Mesendoderm (in vitro differentiated cells): ENCODE results near the gene ATP23.

Source experiments
- DNase-seq: peaks from one replicate; pipeline ENCODE4 v3.0.0; 2013
- H2AK5ac ChIP-seq: 2 replicates; pipeline ENCODE4 v1.6.1; 2013; ENCODE audit warnings: low read length, inconsistent platforms
- H2BK120ac ChIP-seq: 2 replicates; pipeline ENCODE4 v1.6.1; 2013; ENCODE audit warnings: low read depth, mild to moderate bottlenecking, low read length, moderate library complexity, mixed read lengths
- H2BK15ac ChIP-seq: replicated peaks from 2 replicates; pipeline ENCODE4 v1.6.1; 2013; ENCODE audit warnings: low read depth, mild to moderate bottlenecking, moderate library complexity
- H2BK5ac ChIP-seq: 2 replicates; pipeline ENCODE4 v1.6.1; 2013; ENCODE audit warnings: low read length, inconsistent platforms
- H3K18ac ChIP-seq: 2 replicates; pipeline ENCODE4 v1.6.1; 2013; ENCODE audit warnings: mild to moderate bottlenecking, low read length, mixed read lengths
- H3K23ac ChIP-seq: one replicate; pipeline ENCODE4 v1.6.1; 2013; ENCODE audit warnings: low read length
- H3K27ac ChIP-seq: 2 replicates; pipeline ENCODE4 v1.5.1; 2013; ENCODE audit warnings: low read depth, mild to moderate bottlenecking, inconsistent platforms, low read length, moderate library complexity
- H3K27me3 ChIP-seq: 2 replicates; pipeline ENCODE4 v1.6.1; 2013; ENCODE audit warnings: low read length, control low read depth, mild to moderate bottlenecking, inconsistent platforms; ENCODE audit not compliant: insufficient read depth, poor library complexity
- H3K36me3 ChIP-seq: 2 replicates; pipeline ENCODE4 v1.6.1; 2013; ENCODE audit warnings: low read length, inconsistent platforms; ENCODE audit not compliant: control insufficient read depth, insufficient read depth
- H3K4ac ChIP-seq: one replicate; pipeline ENCODE4 v1.6.1; 2013; ENCODE audit warnings: low read depth, mild to moderate bottlenecking, low read length, moderate library complexity
- H3K4me1 ChIP-seq: 2 replicates; pipeline ENCODE4 v1.6.1; 2013; ENCODE audit warnings: low read depth, low read length, inconsistent platforms; ENCODE audit not compliant: control insufficient read depth
- H3K4me2 ChIP-seq: 2 replicates; pipeline ENCODE4 v1.6.1; 2013; ENCODE audit warnings: low read length
- H3K4me3 ChIP-seq: 2 replicates; pipeline ENCODE4 v1.5.1; 2013; ENCODE audit warnings: mild to moderate bottlenecking, low read length
- H3K56ac ChIP-seq: one replicate; pipeline ENCODE4 v1.6.1; 2013; ENCODE audit warnings: low read length
- H3K79me1 ChIP-seq: 2 replicates; pipeline ENCODE4 v1.6.1; 2013; ENCODE audit warnings: low read length, inconsistent platforms
- H3K79me2 ChIP-seq: 2 replicates; pipeline ENCODE4 v1.6.1; 2013; ENCODE audit warnings: mild to moderate bottlenecking, low read length; ENCODE audit not compliant: control insufficient read depth, insufficient read depth
- H3K9ac ChIP-seq: 2 replicates; pipeline ENCODE4 v1.6.1; 2013; ENCODE audit warnings: low read length, inconsistent platforms
- H4K5ac ChIP-seq: one replicate; pipeline ENCODE4 v1.6.1; 2013; ENCODE audit warnings: low read length
- H4K8ac ChIP-seq: one replicate; pipeline ENCODE4 v1.6.1; 2013; ENCODE audit warnings: low read depth, mild to moderate bottlenecking, control low read depth, low read length, moderate library complexity
- WGBS: extraction: QIAGEN DNeasy Blood & Tissue Kit; methylation state at CpG from one replicate; pipeline ENCODE4 v1.1.7; 2013; ENCODE audit warnings: low lambda C conversion rate, missing lambda C conversion rate; ENCODE audit not compliant: insufficient coverage; ENCODE audit errors: extremely low coverage; 5-methylcytosine and 5-hydroxymethylcytosine counted together

Gene ATP23

GRCh38 chr12:57906821-57907220, 34.5 kb upstream of the ATP23 start:
- no peak overlapping the region for H3K27ac ChIP-seq
- H2AK5ac ChIP-seq, result no peak overlapping the region
- H3K18ac ChIP-seq, result no peak overlapping the region
- H2BK15ac ChIP-seq, result no peak overlapping the region
- no peak overlapping the region for H3K4me3 ChIP-seq
- H3K79me1 ChIP-seq, result no peaks in the 10 kb centered on the region
- no peak overlapping the region for H2BK5ac ChIP-seq
- H3K23ac ChIP-seq, result no peak overlapping the region
- no peak overlapping the region for H3K4me2 ChIP-seq
- no peaks in the 10 kb centered on the region for H3K4me1 ChIP-seq
- H3K9ac ChIP-seq, result no peak overlapping the region
- no peaks in the 10 kb centered on the region for H3K79me2 ChIP-seq
- H3K36me3 ChIP-seq, result no peaks in the 10 kb centered on the region
- H3K27me3 ChIP-seq, result no peaks in the 10 kb centered on the region
- no peak for DNase-seq
- H4K5ac ChIP-seq, result no peak overlapping the region
- H3K56ac ChIP-seq, result no peak overlapping the region
- no peak overlapping the region for H4K8ac ChIP-seq
- H2BK120ac ChIP-seq, result no peak overlapping the region
- no CpG with 5 or more reads among the region's 4 CpGs for WGBS
- H3K4ac ChIP-seq, result no peak overlapping the region

GRCh38 chr12:57907281-57907680, 34.1 kb upstream of the ATP23 start:
- Histone ChIP-seq H3K4me2 (no peak overlapping the region), H3K79me2 (no peaks in the 10 kb centered on the region), H2AK5ac (no peak overlapping the region), H4K8ac (no peak overlapping the region), H2BK5ac (no peak overlapping the region), H3K9ac (no peak overlapping the region), H3K79me1 (no peaks in the 10 kb centered on the region), H3K27me3 (no peaks in the 10 kb centered on the region), H3K4me3 (no peak overlapping the region), H3K27ac (no peak overlapping the region), H3K56ac (no peak overlapping the region), H2BK15ac (no peak overlapping the region), H3K18ac (no peak overlapping the region), H4K5ac (no peak overlapping the region), H2BK120ac (no peak overlapping the region), H3K4me1 (no peaks in the 10 kb centered on the region), H3K36me3 (no peaks in the 10 kb centered on the region), H3K4ac (no peak overlapping the region), H3K23ac (no peak overlapping the region)
- WGBS, result no CpG with 5 or more reads among the region's 3 CpGs
- peak; percentile 61 for DNase-seq

GRCh38 chr12:57908511-57908910, 32.9 kb upstream of the ATP23 start:
- H3K27me3 ChIP-seq, result no peaks in the 10 kb centered on the region
- H3K4me2 ChIP-seq, result no peak overlapping the region
- H4K5ac ChIP-seq, result no peak overlapping the region
- H3K56ac ChIP-seq, result no peak overlapping the region
- H3K4me3 ChIP-seq, result no peak overlapping the region
- no CpG with 5 or more reads among the region's 8 CpGs for WGBS
- H3K9ac ChIP-seq, result no peak overlapping the region
- DNase-seq, result no peak
- H3K27ac ChIP-seq, result no peak overlapping the region
- H4K8ac ChIP-seq, result no peak overlapping the region
- no peak overlapping the region for H2BK5ac ChIP-seq
- H3K23ac ChIP-seq, result no peak overlapping the region
- no peak overlapping the region for H2BK120ac ChIP-seq
- no peaks in the 10 kb centered on the region for H3K79me2 ChIP-seq
- no peaks in the 10 kb centered on the region for H3K79me1 ChIP-seq
- H3K18ac ChIP-seq, result no peak overlapping the region
- no peaks in the 10 kb centered on the region for H3K4me1 ChIP-seq
- H3K4ac ChIP-seq, result no peak overlapping the region
- no peak overlapping the region for H2BK15ac ChIP-seq
- no peaks in the 10 kb centered on the region for H3K36me3 ChIP-seq
- H2AK5ac ChIP-seq, result no peak overlapping the region

- no peak for DNase-seq
- Histone ChIP-seq H3K4me2 (no peak overlapping the region), H3K36me3 (no peaks in the 10 kb centered on the region), H3K79me2 (no peaks in the 10 kb centered on the region), H3K18ac (no peak overlapping the region), H3K4me3 (no peak overlapping the region), H2BK15ac (no peak overlapping the region), H2AK5ac (no peak overlapping the region), H3K23ac (no peak overlapping the region), H3K4me1 (no peaks in the 10 kb centered on the region), H4K5ac (no peak overlapping the region), H2BK5ac (no peak overlapping the region), H3K56ac (no peak overlapping the region), H3K27me3 (no peaks in the 10 kb centered on the region), H3K79me1 (no peaks in the 10 kb centered on the region), H2BK120ac (no peak overlapping the region), H3K4ac (no peak overlapping the region), H3K9ac (no peak overlapping the region), H4K8ac (no peak overlapping the region), H3K27ac (no peak overlapping the region)
- WGBS, result no CpG with 5 or more reads among the region's 4 CpGs
Observed at GRCh38 chr12:57909056-57909455, 32.3 kb upstream of the ATP23 start.

GRCh38 chr12:57909611-57910010, 31.8 kb upstream of the ATP23 start:
- DNase-seq, result no peak
- Histone ChIP-seq H3K27ac (no peak overlapping the region), H4K8ac (no peak overlapping the region), H3K79me1 (no peaks in the 10 kb centered on the region), H3K4ac (no peak overlapping the region), H3K18ac (no peak overlapping the region), H3K36me3 (no peaks in the 10 kb centered on the region), H2AK5ac (no peak overlapping the region), H2BK120ac (no peak overlapping the region), H2BK5ac (no peak overlapping the region), H3K4me1 (no peaks in the 10 kb centered on the region), H3K4me3 (no peak overlapping the region), H2BK15ac (no peak overlapping the region), H3K27me3 (no peaks in the 10 kb centered on the region), H3K56ac (no peak overlapping the region), H4K5ac (no peak overlapping the region), H3K4me2 (no peak overlapping the region), H3K23ac (no peak overlapping the region), H3K79me2 (no peaks in the 10 kb centered on the region), H3K9ac (no peak overlapping the region)
- no CpG with 5 or more reads among the region's 4 CpGs for WGBS

GRCh38 chr12:57918147-57918546, 23.2 kb upstream of the ATP23 start:
- Histone ChIP-seq H3K4me1 (no peaks in the 10 kb centered on the region), H2BK5ac (no peak overlapping the region), H2BK15ac (no peak overlapping the region), H3K79me1 (no peaks in the 10 kb centered on the region), H4K8ac (no peak overlapping the region), H3K4ac (no peak overlapping the region), H3K23ac (no peak overlapping the region), H4K5ac (no peak overlapping the region), H3K9ac (no peak overlapping the region), H3K4me3 (no peak overlapping the region), H3K4me2 (no peak overlapping the region), H3K79me2 (no peaks in the 10 kb centered on the region), H3K27me3 (no peaks in the 10 kb centered on the region), H3K27ac (no peak overlapping the region), H3K56ac (no peak overlapping the region), H3K18ac (no peak overlapping the region), H3K36me3 (no peaks in the 10 kb centered on the region), H2BK120ac (no peak overlapping the region), H2AK5ac (no peak overlapping the region)
- no peak for DNase-seq
- WGBS, result no CpG with 5 or more reads among the region's 4 CpGs
